PC-3 (cell line): ENCODE measurements around the gene LPAR1. TPM values are rescaled to one million over a fixed set of nuclear protein-coding genes. Genes with fewer than 3 reads are reported as not detected.

Experiments
- ATAC-seq: fragments of 200-7000 bp; cut with Tn5 transposase; 2 replicates; pipeline ENCODE4 v1.9.1; 2020; ENCODE audit warnings: mild to moderate bottlenecking, moderate library complexity
- BruUV-seq: library from RNA; stranded (reverse); fragments of 400-500 nt; replicated peaks from 2 replicates; lab custom pipeline; 2021; lab: Mats Ljungman, UMichigan
- CTCF ChIA-PET: fragments of 300-600 bp; sonication (Branson Sonifier 250); formaldehyde crosslinking; loops from one replicate; lab custom pipeline; 2022; ENCODE audit warnings: antibody characterized with exemption; lab: Charles Lee
- POLR2A ChIA-PET: fragments of 300-600 bp; sonication (Branson Sonifier 250); formaldehyde crosslinking; loops from one replicate; lab custom pipeline; 2022; ENCODE audit warnings: antibody characterized with exemption; ENCODE audit not compliant: unreplicated experiment; lab: Charles Lee
- DNase-seq: peaks from one replicate; pipeline ENCODE4 v3.0.0-alpha.2; 2015
- H2AFZ ChIP-seq: fragments of 300-600 bp; sonication (generic); 2 replicates; pipeline ENCODE4 v1.6.0; 2016; ENCODE audit warnings: antibody characterized with exemption, low read length
- H3F3A ChIP-seq: fragments of 300-600 bp; sonication (generic); one replicate; pipeline ENCODE4 v1.6.0; 2017; ENCODE audit warnings: antibody characterized with exemption, low read length, control low read depth, mild to moderate bottlenecking; ENCODE audit not compliant: unreplicated experiment
- H3K27ac ChIP-seq: fragments of 300-600 bp; sonication (generic); 2 replicates; pipeline ENCODE4 v1.5.1; 2016; ENCODE audit warnings: mild to moderate bottlenecking, low read length
- H3K27me3 ChIP-seq: fragments of 300-600 bp; sonication (generic); 2 replicates; pipeline ENCODE4 v1.6.1; 2016; ENCODE audit warnings: low read length, mixed read lengths
- H3K36me3 ChIP-seq: fragments of 300-600 bp; sonication (generic); 2 replicates; pipeline ENCODE4 v1.6.1; 2016; ENCODE audit warnings: low read depth, mixed run types, low read length, mixed read lengths
- H3K4me1 ChIP-seq: fragments of 300-600 bp; sonication (generic); 2 replicates; pipeline ENCODE4 v1.5.1; 2016; ENCODE audit warnings: low read length; ENCODE audit not compliant: insufficient read depth
- H3K4me2 ChIP-seq: fragments of 300-600 bp; sonication (generic); 2 replicates; pipeline ENCODE4 v1.6.0; 2016; ENCODE audit warnings: low read length
- H3K4me3 ChIP-seq: fragments of 300-600 bp; sonication (generic); 2 replicates; pipeline ENCODE4 v1.5.1; 2016; ENCODE audit warnings: mild to moderate bottlenecking, low read length, mixed read lengths
- H3K79me2 ChIP-seq: fragments of 300-600 bp; sonication (generic); 2 replicates; pipeline ENCODE4 v1.6.1; 2017; ENCODE audit warnings: low read length, mixed read lengths
- H3K9ac ChIP-seq: fragments of 300-600 bp; sonication (generic); 2 replicates; pipeline ENCODE4 v1.6.0; 2016; ENCODE audit warnings: mild to moderate bottlenecking, low read length
- H3K9me2 ChIP-seq: fragments of 300-600 bp; sonication (generic); replicated peaks from 2 replicates; pipeline ENCODE4 v1.6.1; 2016; ENCODE audit warnings: mixed run types, low read length, mixed read lengths
- H3K9me3 ChIP-seq: fragments of 300-600 bp; sonication (generic); 2 replicates; pipeline ENCODE4 v1.6.1; 2016; ENCODE audit warnings: low read length, mixed read lengths
- H4K20me1 ChIP-seq: fragments of 300-600 bp; sonication (generic); 2 replicates; pipeline ENCODE4 v1.6.1; 2016; ENCODE audit warnings: low read length, mixed read lengths
- CTCF ChIP-seq: fragments of 300-600 bp; sonication (generic); conservative IDR thresholded peaks from 2 replicates; pipeline ENCODE4 v1.5.1; 2017; ENCODE audit warnings: antibody characterized with exemption, low read depth, mild to moderate bottlenecking, low read length
- EZH2 ChIP-seq: fragments of 300-600 bp; sonication (generic); IDR thresholded peaks from one replicate; pipeline ENCODE4 v1.6.1; 2017; ENCODE audit warnings: antibody characterized with exemption, mild to moderate bottlenecking, low read length; ENCODE audit not compliant: unreplicated experiment
- EZH2phosphoT487 ChIP-seq: fragments of 300-600 bp; sonication (generic); IDR thresholded peaks from 2 replicates; pipeline ENCODE4 v1.6.1; 2018; ENCODE audit warnings: mild to moderate bottlenecking, antibody characterized with exemption, low read length, borderline replicate concordance
- intact Hi-C: fragments of 100-400 bp; cut with micrococcal nuclease; formaldehyde crosslinking; loops from 2 replicates; pipeline ENCODE4 v1.9.0; 2023
- total RNA-seq: library from RNA; depleted of rRNA; stranded (reverse); fragments of >200 nt; gene quantifications from 2 replicates; pipeline ENCODE4 v1.2.3, GENCODE V29; 2014

Gene LPAR1
- total RNA-seq, 1 experiment from 2014 or later: 67.9 TPM

- Histone ChIP-seq H3K36me3 (peaks cover 24% of the 10 kb centered on the region), H3K4me1 (peaks cover 31% of the 10 kb centered on the region), H3K9me3 (no peaks in the 10 kb centered on the region), H4K20me1 (no peaks in the 10 kb centered on the region), H3K27me3 (no peaks in the 10 kb centered on the region), H3K4me3 (no peak overlapping the region), H2AFZ (no peak overlapping the region), H3F3A (peaks cover 8% of the 10 kb centered on the region), H3K9ac (no peak overlapping the region), H3K9me2 (no peaks in the 10 kb centered on the region), H3K79me2 (peaks cover 92% of the 10 kb centered on the region), H3K27ac (no peak overlapping the region), H3K4me2 (no peak overlapping the region)
- intact Hi-C loops: no loop called here
- ChIA-PET POLR2A (no interaction called here), CTCF (no interaction called here)
- BruUV-seq: no TSS peak
- ATAC-seq: no peak
- TF ChIP-seq CTCF (no peak), EZH2phosphoT487 (no peak), EZH2 (no peak)
- no peak for DNase-seq
These were observed 58.0 kb downstream of the LPAR1 start for GRCh38 chr9:110980261-110980660.

DNA sequence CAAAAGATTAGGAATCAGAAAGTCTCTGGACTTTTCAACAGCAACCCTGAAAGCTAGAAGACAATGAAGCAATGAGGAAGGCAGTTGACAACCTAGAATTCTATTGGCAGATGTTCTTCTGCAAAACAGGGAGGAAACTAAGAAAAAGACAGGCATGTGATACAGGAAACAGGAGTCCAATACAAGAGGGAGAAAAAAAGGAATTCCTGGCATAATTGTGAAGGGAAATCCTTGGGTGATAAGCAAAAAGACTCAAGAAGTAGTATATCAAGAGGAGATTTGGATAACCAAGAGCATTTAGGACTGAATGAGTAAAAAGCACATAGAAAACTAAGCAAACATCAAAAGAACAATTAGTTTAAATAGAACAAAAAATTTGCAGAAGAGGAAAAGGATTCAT lies 58.6 kb downstream of the LPAR1 start:
- Histone ChIP-seq H3K36me3 (peaks cover 21% of the 10 kb centered on the region), H3K79me2 (peaks cover 92% of the 10 kb centered on the region), H3K4me1 (peaks cover 31% of the 10 kb centered on the region), H3F3A (peaks cover 5% of the 10 kb centered on the region), H2AFZ (no peak overlapping the region), H3K9ac (no peak overlapping the region), H3K9me3 (no peaks in the 10 kb centered on the region), H3K27me3 (no peaks in the 10 kb centered on the region), H3K4me3 (no peak overlapping the region), H3K27ac (peak overlapping the region; percentile 11; the same call in 1 of the 2 replicates), H3K4me2 (no peak overlapping the region), H3K9me2 (no peaks in the 10 kb centered on the region), H4K20me1 (no peaks in the 10 kb centered on the region)
- no peak for DNase-seq
- intact Hi-C loops: loop anchor here (5.0 kb wide), 1 partner anchor 38 kb away; no protein-coding TSS in a partner anchor
- no peak for ATAC-seq
- TF ChIP-seq EZH2phosphoT487: no peak
- no peak for TF ChIP-seq CTCF
- no peak for TF ChIP-seq EZH2
- no TSS peak for BruUV-seq
- CTCF ChIA-PET: no interaction called here
- POLR2A ChIA-PET: no interaction called here

- H3K9me3 ChIP-seq: no peaks in the 10 kb centered on the region
- peaks cover 17% of the 10 kb centered on the region for H3K36me3 ChIP-seq
- H3K27me3 ChIP-seq: no peaks in the 10 kb centered on the region
- ATAC-seq (no peak), DNase-seq (no peak)
- H3K27ac ChIP-seq: peak overlapping the region; percentile 41; the same call in 1 of the 2 replicates
- no peak overlapping the region for H3K4me2 ChIP-seq
- ChIA-PET CTCF (no interaction called here), POLR2A (no interaction called here)
- H3K4me1 ChIP-seq: peaks cover 31% of the 10 kb centered on the region
- peaks cover 92% of the 10 kb centered on the region for H3K79me2 ChIP-seq
- H4K20me1 ChIP-seq: no peaks in the 10 kb centered on the region
- TF ChIP-seq EZH2phosphoT487 (no peak), EZH2 (no peak), CTCF (no peak)
- H3K9me2 ChIP-seq: no peaks in the 10 kb centered on the region
- H3F3A ChIP-seq: peaks cover 5% of the 10 kb centered on the region
- no peak overlapping the region for H3K4me3 ChIP-seq
- BruUV-seq: no TSS peak
- no peak overlapping the region for H3K9ac ChIP-seq
- no peak overlapping the region for H2AFZ ChIP-seq
- intact Hi-C loops: loop anchor here (5.0 kb wide), 1 partner anchor 39 kb away; no protein-coding TSS in a partner anchor
These were observed 59.8 kb downstream of the LPAR1 start for GRCh38 chr9:110978516-110978915.
